Fibroblast of mammary gland (primary cell): ENCODE data around the gene ZFAND6.
A peak's percentile ranks its signal among the peaks of the same experiment; 100 is the strongest.

Source experiments
- DNase-seq: peaks from one replicate; pipeline ENCODE4 v3.0.0-alpha.2; 2010; ENCODE audit warnings: low read depth
- H3K4me3 ChIP-seq: 2 replicates; pipeline ENCODE4 v1.5.1; 2011; ENCODE audit warnings: low read depth, mild to moderate bottlenecking, low read length, moderate library complexity; ENCODE audit not compliant: control insufficient read depth
- CTCF ChIP-seq: conservative IDR thresholded peaks from 2 replicates; pipeline ENCODE4 v1.5.1; 2011; ENCODE audit warnings: low read depth, low read length, inconsistent platforms; ENCODE audit not compliant: control insufficient read depth, insufficient read depth

The ZFAND6 gene

GRCh38 chr15:80058044-80058443 lies 1.4 kb upstream of the ZFAND6 start:
- no peak overlapping the region for H3K4me3 ChIP-seq
- TF ChIP-seq CTCF: no peak
- no peak for DNase-seq

- no peak for TF ChIP-seq CTCF
- DNase-seq: peak; percentile 16
- H3K4me3 ChIP-seq: peak overlapping the region; percentile 76
Observed at GRCh38 chr15:80059786-80060355, 395 bp downstream of the ZFAND6 start.

GRCh38 chr15:80060356-80061006 lies 1.0 kb downstream of the ZFAND6 start:
- DNase-seq: peak; percentile 64
- no peak for TF ChIP-seq CTCF
- H3K4me3 ChIP-seq: peak overlapping the region; percentile 76

GRCh38 chr15:80061582-80061981 lies 2.1 kb downstream of the ZFAND6 start:
- peak; percentile 29 for DNase-seq
- H3K4me3 ChIP-seq: peak overlapping the region; percentile 76
- TF ChIP-seq CTCF: no peak

- DNase-seq: no peak
- no peak overlapping the region for H3K4me3 ChIP-seq
- no peak for TF ChIP-seq CTCF
Observed at GRCh38 chr15:80066912-80067311, 7.4 kb downstream of the ZFAND6 start.

GRCh38 chr15:80068578-80068977 lies 9.1 kb downstream of the ZFAND6 start:
- H3K4me3 ChIP-seq: no peak overlapping the region
- TF ChIP-seq CTCF: no peak
- DNase-seq: peak; percentile 85
